Right cardiac atrium (tissue), 5 donors: Measurements from ENCODE around the gene DST. TPM values are rescaled to one million over a fixed set of nuclear protein-coding genes. Genes with fewer than 3 reads are reported as not detected.

Experiments used
- ATAC-seq, 2 donors: fragments of 200-7000 bp; cut with Tn5 transposase; one replicate each; pipeline versions ENCODE4 v1.8.0 to v1.9.1; 2020; ENCODE audit warnings: moderate library complexity in 2 of 2, mild to moderate bottlenecking in 1 of 2
- DNase-seq, 3 donors: peaks; one replicate each; pipeline ENCODE4 v3.0.0-alpha.2; 2020
- H3K27ac ChIP-seq: one replicate; pipeline ENCODE4 v1.5.1; 2013; ENCODE audit warnings: mild to moderate bottlenecking, low read length, control low read depth, moderate library complexity
- H3K27me3 ChIP-seq: one replicate; pipeline ENCODE4 v1.6.1; 2013; ENCODE audit not compliant: control insufficient read depth, insufficient read depth
- H3K4me1 ChIP-seq: one replicate; pipeline ENCODE4 v1.6.1; 2013; ENCODE audit warnings: low read length; ENCODE audit not compliant: control insufficient read depth, insufficient read depth
- H3K4me3 ChIP-seq: one replicate; pipeline ENCODE4 v1.5.1; 2013; ENCODE audit warnings: low read length, control low read depth
- H3K9me3 ChIP-seq: one replicate; pipeline ENCODE4 v1.6.1; 2013; ENCODE audit warnings: low read length; ENCODE audit not compliant: control insufficient read depth
- WGBS: extraction: QIAGEN DNeasy Blood & Tissue Kit; methylation state at CpG from one replicate; pipeline ENCODE4 v1.1.7; 2013; 5-methylcytosine and 5-hydroxymethylcytosine counted together
- intact Hi-C, 4 donors: fragments of 100-400 bp; cut with DNase I; formaldehyde crosslinking; loops; one replicate each; pipeline versions ENCODE4 v1.11.0 to v1.14.0; 2022 to 2023
- polyA plus RNA-seq: library from polyadenylated mRNA; stranded (reverse); fragments of 200-250 nt; gene quantifications from one replicate; pipeline ENCODE4 v1.2.3, GENCODE V29; 2013
- total RNA-seq, 4 donors: library from RNA; stranded (reverse); fragmentation: NEBNext Ultra II Directional; extraction: Animal tissue kit (Norgen Biotek cat#: 25700); gene quantifications; one replicate each; pipeline ENCODE4 v1.2.1, GENCODE V29; 2021
- donor health status: healthy with polysubstance abuse.
- donor health status: DM: no; HTN: yes; CAD: no.
- donor health status: DM: no; HTN: no; CAD: no.
- donor health status: DM: no; HTN: yes; CAD: no; lungs with severe emphysema.
- donor health status: DM: yes; HTN: yes; CAD: no.

DST gene
- total and polyA plus RNA-seq, 5 donors = 148 to 308 (median 204) TPM

- H3K27me3 ChIP-seq = no peaks in the 10 kb centered on the region
- H3K4me1 ChIP-seq = peaks cover 5% of the 10 kb centered on the region
- WGBS = 77% methylated on average over 5 of the region's 5 CpGs
- H3K4me3 ChIP-seq = no peak overlapping the region
- no peak for ATAC-seq
- intact Hi-C loops = no loop called here
- no peak for DNase-seq
- no peak overlapping the region for H3K27ac ChIP-seq
- no peaks in the 10 kb centered on the region for H3K9me3 ChIP-seq
Measured at GRCh38 chr6:56532766-56533551, 109.7 kb downstream of the DST start.

GRCh38 chr6:56531839-56532595 lies 110.7 kb downstream of the DST start:
- no peak overlapping the region for H3K4me3 ChIP-seq
- ATAC-seq (no peak), DNase-seq (no peak)
- H3K27ac ChIP-seq = no peak overlapping the region
- 86% methylated on average over 5 of the region's 5 CpGs for WGBS
- no peaks in the 10 kb centered on the region for H3K4me1 ChIP-seq
- H3K27me3 ChIP-seq = no peaks in the 10 kb centered on the region
- no peaks in the 10 kb centered on the region for H3K9me3 ChIP-seq
- intact Hi-C loops = no loop called here

- Histone ChIP-seq H3K4me1 (peaks cover 2% of the 10 kb centered on the region), H3K27ac (no peak overlapping the region), H3K9me3 (no peaks in the 10 kb centered on the region), H3K4me3 (no peak overlapping the region), H3K27me3 (no peaks in the 10 kb centered on the region)
- DNase-seq (no peak), ATAC-seq (no peak)
- 75% methylated on average over 4 of the region's 4 CpGs for WGBS
- intact Hi-C loops = no loop called here
Measured at GRCh38 chr6:56529594-56530191, 113.0 kb downstream of the DST start.

- no peak overlapping the region for H3K27ac ChIP-seq
- H3K9me3 ChIP-seq = no peaks in the 10 kb centered on the region
- DNase-seq (no peak), ATAC-seq (no peak)
- H3K27me3 ChIP-seq = no peaks in the 10 kb centered on the region
- H3K4me1 ChIP-seq = peaks cover 2% of the 10 kb centered on the region
- intact Hi-C loops = no loop called here
- 84% methylated on average over 3 of the region's 3 CpGs for WGBS
- no peak overlapping the region for H3K4me3 ChIP-seq
Measured at GRCh38 chr6:56528412-56528841, 114.3 kb downstream of the DST start.

GRCh38 chr6:56527934-56528333 lies 114.8 kb downstream of the DST start:
- Histone ChIP-seq H3K4me3 (no peak overlapping the region), H3K4me1 (peaks cover 2% of the 10 kb centered on the region), H3K9me3 (no peaks in the 10 kb centered on the region), H3K27ac (no peak overlapping the region), H3K27me3 (no peaks in the 10 kb centered on the region)
- intact Hi-C loops = no loop called here
- no peak for DNase-seq
- no peak for ATAC-seq

- H3K27ac ChIP-seq = no peak overlapping the region
- intact Hi-C loops = no loop called here
- no peaks in the 10 kb centered on the region for H3K9me3 ChIP-seq
- 31% methylated on average over 1 of the region's 1 CpG for whole genome bisulfite sequencing
- DNase-seq (no peak), ATAC-seq (no peak)
- H3K27me3 ChIP-seq = no peaks in the 10 kb centered on the region
- peaks cover 2% of the 10 kb centered on the region for H3K4me1 ChIP-seq
- H3K4me3 ChIP-seq = no peak overlapping the region
Measured at GRCh38 chr6:56526860-56527544, 115.7 kb downstream of the DST start.

- Histone ChIP-seq H3K27me3 (no peaks in the 10 kb centered on the region), H3K27ac (no peak overlapping the region), H3K9me3 (no peaks in the 10 kb centered on the region), H3K4me1 (peaks cover 2% of the 10 kb centered on the region), H3K4me3 (no peak overlapping the region)
- 77% methylated on average over 11 of the region's 11 CpGs for WGBS
- ATAC-seq = no peak
- intact Hi-C loops = no loop called here
- no peak for DNase-seq
Measured at GRCh38 chr6:56525974-56526789, 116.5 kb downstream of the DST start.

- no peak overlapping the region for H3K27ac ChIP-seq
- no peak overlapping the region for H3K4me3 ChIP-seq
- 51% methylated on average over 4 of the region's 4 CpGs for WGBS
- no peaks in the 10 kb centered on the region for H3K27me3 ChIP-seq
- intact Hi-C loops = no loop called here
- DNase-seq (no peak), ATAC-seq (peak; percentile 70 to 71)
- H3K9me3 ChIP-seq = no peaks in the 10 kb centered on the region
- peaks cover 2% of the 10 kb centered on the region for H3K4me1 ChIP-seq
Measured at GRCh38 chr6:56524891-56525703, 117.6 kb downstream of the DST start.

- no peak overlapping the region for H3K27ac ChIP-seq
- no peaks in the 10 kb centered on the region for H3K27me3 ChIP-seq
- intact Hi-C loops = no loop called here
- H3K4me1 ChIP-seq = peaks cover 2% of the 10 kb centered on the region
- WGBS = 90% methylated on average over 3 of the region's 3 CpGs
- H3K4me3 ChIP-seq = no peak overlapping the region
- DNase-seq (no peak), ATAC-seq (no peak)
- H3K9me3 ChIP-seq = no peaks in the 10 kb centered on the region
Measured at GRCh38 chr6:56522495-56523270, 120.0 kb downstream of the DST start.
